Stomach smooth muscle (tissue), 2 donors: ENCODE results near the gene ROR2.

Experiments used
- H3K27ac ChIP-seq: one replicate; pipeline ENCODE4 v1.7.0; 2013; ENCODE audit warnings: mild to moderate bottlenecking, low read length, inconsistent platforms
- H3K27me3 ChIP-seq, 2 donors: one replicate each; pipeline ENCODE4 v1.7.0; 2013; ENCODE audit warnings: low read length in 2 of 2; ENCODE audit not compliant: insufficient read depth in 2 of 2, control insufficient read depth in 1 of 2
- H3K36me3 ChIP-seq, 2 donors: one replicate each; pipeline ENCODE4 v1.7.0; 2013; ENCODE audit warnings: low read length in 2 of 2; ENCODE audit not compliant: control insufficient read depth in 2 of 2, insufficient read depth in 2 of 2
- H3K4me1 ChIP-seq: one replicate; pipeline ENCODE4 v1.7.0; 2013; ENCODE audit warnings: low read length; ENCODE audit not compliant: control insufficient read depth, insufficient read depth
- H3K4me3 ChIP-seq, 2 donors: one replicate each; pipeline ENCODE4 v1.7.0; 2013; ENCODE audit warnings: low read length in 2 of 2
- H3K9ac ChIP-seq, 2 donors: one replicate each; pipeline ENCODE4 v1.7.0; 2013; ENCODE audit warnings: low read length in 2 of 2, mild to moderate bottlenecking in 1 of 2
- H3K9me3 ChIP-seq, 2 donors: one replicate each; pipeline ENCODE4 v1.7.0; 2013; ENCODE audit warnings: low read length in 2 of 2; ENCODE audit not compliant: control insufficient read depth in 2 of 2
- donor health status: healthy.
- donor health status: Pancreatic carcinoma.

ROR2 gene

GRCh38 chr9:91900055-91900796 lies 49.8 kb downstream of the ROR2 start:
- Histone ChIP-seq H3K9ac (peak overlapping the region; percentile 5 to 8), H3K9me3 (no peaks in the 10 kb centered on the region), H3K27me3 (no peaks in the 10 kb centered on the region), H3K4me1 (peaks cover 81% of the 10 kb centered on the region), H3K27ac (peak overlapping the region; percentile 92), H3K4me3 (peak overlapping the region in 1 of 2 donors; percentile 40), H3K36me3 (no peaks in the 10 kb centered on the region)

GRCh38 chr9:91899594-91899993 lies 50.4 kb downstream of the ROR2 start:
- Histone ChIP-seq H3K9me3 (no peaks in the 10 kb centered on the region), H3K4me3 (no peak overlapping the region), H3K36me3 (no peaks in the 10 kb centered on the region), H3K9ac (peak overlapping the region in 1 of 2 donors; percentile 7), H3K27ac (peak overlapping the region; percentile 92), H3K27me3 (no peaks in the 10 kb centered on the region), H3K4me1 (peaks cover 82% of the 10 kb centered on the region)

GRCh38 chr9:91899219-91899563 lies 50.8 kb downstream of the ROR2 start:
- H3K27me3 ChIP-seq = no peaks in the 10 kb centered on the region
- H3K27ac ChIP-seq = peak overlapping the region; percentile 92
- H3K9me3 ChIP-seq = no peaks in the 10 kb centered on the region
- no peaks in the 10 kb centered on the region for H3K36me3 ChIP-seq
- peak overlapping the region; percentile 21 to 30 for H3K9ac ChIP-seq
- peak overlapping the region in 1 of 2 donors; percentile 29 for H3K4me3 ChIP-seq
- peaks cover 86% of the 10 kb centered on the region for H3K4me1 ChIP-seq

GRCh38 chr9:91898451-91899218 lies 51.4 kb downstream of the ROR2 start:
- no peaks in the 10 kb centered on the region for H3K36me3 ChIP-seq
- peak overlapping the region; percentile 92 for H3K27ac ChIP-seq
- H3K4me1 ChIP-seq = peaks cover 90% of the 10 kb centered on the region
- H3K9me3 ChIP-seq = no peaks in the 10 kb centered on the region
- no peaks in the 10 kb centered on the region for H3K27me3 ChIP-seq
- H3K9ac ChIP-seq = peak overlapping the region; percentile 36 to 64
- peak overlapping the region in 1 of 2 donors; percentile 29 for H3K4me3 ChIP-seq

GRCh38 chr9:91897201-91897600 lies 52.8 kb downstream of the ROR2 start:
- H3K4me1 ChIP-seq = peaks cover 90% of the 10 kb centered on the region
- H3K36me3 ChIP-seq = no peaks in the 10 kb centered on the region
- peak overlapping the region in 1 of 2 donors; percentile 54 for H3K4me3 ChIP-seq
- no peaks in the 10 kb centered on the region for H3K9me3 ChIP-seq
- H3K9ac ChIP-seq = peak overlapping the region; percentile 47 to 64
- H3K27me3 ChIP-seq = no peaks in the 10 kb centered on the region
- peak overlapping the region; percentile 92 for H3K27ac ChIP-seq

GRCh38 chr9:91896513-91897121 lies 53.4 kb downstream of the ROR2 start:
- Histone ChIP-seq H3K9ac (peak overlapping the region; percentile 47 to 64), H3K4me3 (peak overlapping the region in 1 of 2 donors; percentile 54), H3K36me3 (no peaks in the 10 kb centered on the region), H3K27ac (peak overlapping the region; percentile 92), H3K9me3 (no peaks in the 10 kb centered on the region), H3K4me1 (peaks cover 91% of the 10 kb centered on the region), H3K27me3 (no peaks in the 10 kb centered on the region)

GRCh38 chr9:91896097-91896496 lies 53.9 kb downstream of the ROR2 start:
- peak overlapping the region; percentile 92 for H3K27ac ChIP-seq
- H3K9ac ChIP-seq = no peak overlapping the region
- H3K9me3 ChIP-seq = no peaks in the 10 kb centered on the region
- H3K36me3 ChIP-seq = no peaks in the 10 kb centered on the region
- peaks cover 92% of the 10 kb centered on the region for H3K4me1 ChIP-seq
- no peaks in the 10 kb centered on the region for H3K27me3 ChIP-seq
- peak overlapping the region in 1 of 2 donors; percentile 8 for H3K4me3 ChIP-seq

GRCh38 chr9:91894536-91894935 lies 55.5 kb downstream of the ROR2 start:
- Histone ChIP-seq H3K9ac (no peak overlapping the region), H3K9me3 (no peaks in the 10 kb centered on the region), H3K4me1 (peaks cover 86% of the 10 kb centered on the region), H3K4me3 (no peak overlapping the region), H3K27me3 (no peaks in the 10 kb centered on the region), H3K36me3 (no peaks in the 10 kb centered on the region), H3K27ac (no peak overlapping the region)

GRCh38 chr9:91894023-91894422 lies 56.0 kb downstream of the ROR2 start:
- H3K4me3 ChIP-seq = no peak overlapping the region
- no peak overlapping the region for H3K9ac ChIP-seq
- H3K4me1 ChIP-seq = peaks cover 86% of the 10 kb centered on the region
- no peaks in the 10 kb centered on the region for H3K36me3 ChIP-seq
- H3K27ac ChIP-seq = peak overlapping the region; percentile 37
- H3K9me3 ChIP-seq = no peaks in the 10 kb centered on the region
- H3K27me3 ChIP-seq = no peaks in the 10 kb centered on the region

- Histone ChIP-seq H3K4me1 (peaks cover 73% of the 10 kb centered on the region), H3K4me3 (no peak overlapping the region), H3K36me3 (no peaks in the 10 kb centered on the region), H3K9ac (no peak overlapping the region), H3K27me3 (no peaks in the 10 kb centered on the region), H3K27ac (no peak overlapping the region), H3K9me3 (no peaks in the 10 kb centered on the region)
These were observed 58.1 kb downstream of the ROR2 start for GRCh38 chr9:91891915-91892314.
